PFSK-1 (cell line): ENCODE results near the gene SLITRK4.

Source experiments
- POLR2AphosphoS5 ChIP-seq: IDR thresholded peaks from 2 replicates; pipeline ENCODE4 v1.6.1; 2012; ENCODE audit warnings: low read depth, mild to moderate bottlenecking, control low read depth, low read length, moderate library complexity
- SIN3A ChIP-seq: IDR thresholded peaks from 2 replicates; pipeline ENCODE4 v1.6.1; 2012; ENCODE audit warnings: mild to moderate bottlenecking, low read length, moderate library complexity, borderline replicate concordance; ENCODE audit not compliant: insufficient read depth
- TAF1 ChIP-seq: IDR thresholded peaks from 2 replicates; pipeline ENCODE4 v1.6.1; 2012; ENCODE audit warnings: low read length, control low read depth, borderline replicate concordance; ENCODE audit not compliant: insufficient read depth
- TF ChIP-seq, protein P1 (sequence below), 2 experiments: IDR thresholded peaks; 2 replicates each; pipeline versions ENCODE4 v1.6.1 to v1.8.0; 2011 to 2012; ENCODE audit warnings: low read depth in 2 of 2, low read length in 2 of 2, control low read depth in 1 of 2, inconsistent platforms in 1 of 2, mild to moderate bottlenecking in 1 of 2, moderate library complexity in 1 of 2; ENCODE audit not compliant: insufficient read depth in 1 of 2

DNA sequence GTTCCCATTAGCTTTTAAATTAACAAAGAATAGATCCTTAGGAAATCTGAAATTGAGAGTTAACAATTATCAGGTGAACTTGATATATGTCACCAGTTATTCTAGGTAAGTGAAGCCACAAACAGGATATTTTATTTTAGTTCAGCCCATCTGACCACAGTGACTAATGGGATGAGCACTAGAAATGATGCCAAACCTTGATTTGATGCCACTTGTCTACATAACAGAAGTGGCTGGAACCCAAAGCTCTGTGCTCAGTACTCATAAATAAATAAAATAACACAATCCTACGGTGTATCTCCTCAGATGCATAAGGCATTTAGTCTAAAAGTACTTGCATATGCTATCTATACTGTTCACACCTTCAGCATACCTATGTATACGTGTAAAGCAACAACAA, 12.2 kb downstream of the SLITRK4 start:
- TF ChIP-seq, protein P1, sequence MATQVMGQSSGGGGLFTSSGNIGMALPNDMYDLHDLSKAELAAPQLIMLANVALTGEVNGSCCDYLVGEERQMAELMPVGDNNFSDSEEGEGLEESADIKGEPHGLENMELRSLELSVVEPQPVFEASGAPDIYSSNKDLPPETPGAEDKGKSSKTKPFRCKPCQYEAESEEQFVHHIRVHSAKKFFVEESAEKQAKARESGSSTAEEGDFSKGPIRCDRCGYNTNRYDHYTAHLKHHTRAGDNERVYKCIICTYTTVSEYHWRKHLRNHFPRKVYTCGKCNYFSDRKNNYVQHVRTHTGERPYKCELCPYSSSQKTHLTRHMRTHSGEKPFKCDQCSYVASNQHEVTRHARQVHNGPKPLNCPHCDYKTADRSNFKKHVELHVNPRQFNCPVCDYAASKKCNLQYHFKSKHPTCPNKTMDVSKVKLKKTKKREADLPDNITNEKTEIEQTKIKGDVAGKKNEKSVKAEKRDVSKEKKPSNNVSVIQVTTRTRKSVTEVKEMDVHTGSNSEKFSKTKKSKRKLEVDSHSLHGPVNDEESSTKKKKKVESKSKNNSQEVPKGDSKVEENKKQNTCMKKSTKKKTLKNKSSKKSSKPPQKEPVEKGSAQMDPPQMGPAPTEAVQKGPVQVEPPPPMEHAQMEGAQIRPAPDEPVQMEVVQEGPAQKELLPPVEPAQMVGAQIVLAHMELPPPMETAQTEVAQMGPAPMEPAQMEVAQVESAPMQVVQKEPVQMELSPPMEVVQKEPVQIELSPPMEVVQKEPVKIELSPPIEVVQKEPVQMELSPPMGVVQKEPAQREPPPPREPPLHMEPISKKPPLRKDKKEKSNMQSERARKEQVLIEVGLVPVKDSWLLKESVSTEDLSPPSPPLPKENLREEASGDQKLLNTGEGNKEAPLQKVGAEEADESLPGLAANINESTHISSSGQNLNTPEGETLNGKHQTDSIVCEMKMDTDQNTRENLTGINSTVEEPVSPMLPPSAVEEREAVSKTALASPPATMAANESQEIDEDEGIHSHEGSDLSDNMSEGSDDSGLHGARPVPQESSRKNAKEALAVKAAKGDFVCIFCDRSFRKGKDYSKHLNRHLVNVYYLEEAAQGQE (IDR thresholded peaks at IDR 0.05; ENCODE audit: insufficient read depth in 1 of 2, low read depth in 2 of 2, low read length in 2 of 2) = no peak
- TF ChIP-seq TAF1 (no peak), POLR2AphosphoS5 (no peak), SIN3A (no peak)
